GM12878 (cell line): Measurements from ENCODE around the gene EIF6. TPM values are rescaled to one million over a fixed set of nuclear protein-coding genes. Genes with fewer than 3 reads are reported as not detected.
A peak's percentile ranks its signal among the peaks of the same experiment; 100 is the strongest.

ENCODE experiments used
- ATAC-seq: fragments of 200-7000 bp; cut with Tn5 transposase; 3 replicates; pipeline ENCODE4 v1.9.1; 2020; ENCODE audit warnings: mild to moderate bottlenecking, moderate library complexity
- BruUV-seq: library from RNA; stranded (reverse); fragments of 400-500 nt; replicated peaks from 2 replicates; lab custom pipeline; 2021; lab: Mats Ljungman, UMichigan
- CTCF ChIA-PET: fragments of 300-600 bp; sonication (Branson Sonifier 250); formaldehyde crosslinking; extraction: SDS; loops from one replicate; lab custom pipeline; 2021; ENCODE audit warnings: inconsistent platforms; lab: Yijun Ruan, JAX
- POLR2A ChIA-PET: fragments of 350-600 bp; formaldehyde crosslinking; extraction: SDS; loops from one replicate; lab custom pipeline; 2021; ENCODE audit warnings: inconsistent platforms; lab: Charles Lee
- RAD21 ChIA-PET: fragments of 300-600 bp; sonication (Branson Sonifier 250); formaldehyde crosslinking; loops from one replicate; lab custom pipeline; 2023; ENCODE audit warnings: antibody characterized with exemption; ENCODE audit not compliant: unreplicated experiment; lab: Charles Lee
- SMC1A ChIA-PET: fragments of 300-600 bp; sonication (Branson Sonifier 250); formaldehyde crosslinking; loops from one replicate; lab custom pipeline; 2023; ENCODE audit not compliant: unreplicated experiment, uncharacterized antibody; lab: Charles Lee
- DNase-seq: peaks from one replicate; pipeline ENCODE4 v3.0.0-alpha.2; 2011; ENCODE audit warnings: low read depth, low spot score
- FAIRE-seq: peaks from 3 replicates; lab custom pipeline; 2011; peaks lifted over from hg19 to GRCh38; lab: Jason Lieb, UNC
- H2AFZ ChIP-seq: 2 replicates; pipeline ENCODE4 v1.6.0; 2011; ENCODE audit warnings: low read depth, low read length, control low read depth; ENCODE audit not compliant: control insufficient read depth
- H3K27ac ChIP-seq: 2 replicates; pipeline ENCODE4 v1.5.1; 2011; ENCODE audit warnings: control low read depth; ENCODE audit not compliant: control insufficient read depth, insufficient read depth
- H3K27me3 ChIP-seq, 2 experiments: replicated peaks in 1 of 2; 2 replicates each; pipeline versions ENCODE4 v1.6.0 to v1.6.1; 2011; ENCODE audit warnings: low read length in 1 of 2; ENCODE audit not compliant: control insufficient read depth in 2 of 2, insufficient read depth in 2 of 2
- H3K36me3 ChIP-seq, 2 experiments: 2 replicates each; pipeline ENCODE4 v1.5.1; 2011; ENCODE audit warnings: low read length in 1 of 2; ENCODE audit not compliant: control insufficient read depth in 2 of 2, insufficient read depth in 2 of 2
- H3K4me1 ChIP-seq: 2 replicates; pipeline ENCODE4 v1.6.1; 2011; ENCODE audit warnings: mild to moderate bottlenecking, low read length, moderate library complexity, mixed read lengths; ENCODE audit not compliant: control insufficient read depth, insufficient read depth
- H3K4me2 ChIP-seq: 2 replicates; pipeline ENCODE4 v1.6.0; 2011; ENCODE audit warnings: control low read depth; ENCODE audit not compliant: control insufficient read depth, insufficient read depth
- H3K4me3 ChIP-seq: fragments of 200-600 bp; sonication (generic); 2 replicates; pipeline ENCODE4 v1.5.1; 2016
- H3K79me2 ChIP-seq: 2 replicates; pipeline ENCODE4 v1.6.0; 2011; ENCODE audit warnings: low read length; ENCODE audit not compliant: control insufficient read depth, insufficient read depth
- H3K9ac ChIP-seq: 2 replicates; pipeline ENCODE4 v1.8.0; 2011; ENCODE audit warnings: low read length, control low read depth, mixed read lengths; ENCODE audit not compliant: control insufficient read depth, insufficient read depth
- H3K9me3 ChIP-seq: replicated peaks from 3 replicates; pipeline ENCODE4 v1.5.1; 2011; ENCODE audit warnings: mild to moderate bottlenecking, low read length; ENCODE audit not compliant: control insufficient read depth, insufficient read depth
- H4K20me1 ChIP-seq: 2 replicates; pipeline ENCODE4 v1.6.0; 2011; ENCODE audit not compliant: control insufficient read depth, insufficient read depth
- BACH1 ChIP-seq: fragments of 450-650 bp; IDR thresholded peaks from 2 replicates; pipeline ENCODE4 v1.6.1; 2017; ENCODE audit warnings: mild to moderate bottlenecking, borderline replicate concordance
- CTCF ChIP-seq, 3 experiments: IDR thresholded peaks in 2 of 3; conservative IDR thresholded peaks in 1 of 3; 2 replicates each; pipeline ENCODE4 v1.5.1; 2011; ENCODE audit warnings: low read depth in 3 of 3, low read length in 3 of 3, mild to moderate bottlenecking in 3 of 3, control low read depth in 2 of 3, moderate library complexity in 2 of 3, inconsistent platforms in 1 of 3, mixed read lengths in 1 of 3; ENCODE audit not compliant: control insufficient read depth in 2 of 3, insufficient read depth in 1 of 3; ENCODE audit errors: extremely low read depth in 1 of 3
- MYB ChIP-seq: fragments of 150-350 bp; IDR thresholded peaks from 2 replicates; pipeline ENCODE4 v1.6.1; 2014; ENCODE audit warnings: mild to moderate bottlenecking, low read depth, low read length, borderline replicate concordance
- POU2F2 ChIP-seq: IDR thresholded peaks from 3 replicates; pipeline ENCODE4 v1.6.1; 2011; ENCODE audit warnings: low read depth, mild to moderate bottlenecking, low read length, borderline replicate concordance
- RAD21 ChIP-seq: IDR thresholded peaks from 2 replicates; pipeline ENCODE4 v1.6.1; 2011; ENCODE audit warnings: mild to moderate bottlenecking, low read depth, low read length, moderate library complexity; ENCODE audit not compliant: insufficient read depth
- SMC3 ChIP-seq: IDR thresholded peaks from 2 replicates; pipeline ENCODE4 v1.6.1; 2011; ENCODE audit warnings: low read length, improper control_type of control experiment, borderline replicate concordance
- SUPT20H ChIP-seq: IDR thresholded peaks from 2 replicates; pipeline ENCODE4 v1.6.1; 2011; ENCODE audit warnings: low read depth, mild to moderate bottlenecking, low read length, moderate library complexity, borderline replicate concordance; ENCODE audit not compliant: control insufficient read depth
- WGBS: methylation state at CpG from one replicate; pipeline ENCODE4 v1.1.6; 2016; ENCODE audit warnings: low lambda C conversion rate; ENCODE audit not compliant: insufficient replicate concordance, insufficient coverage; ENCODE audit errors: missing lambda C conversion rate; 5-methylcytosine and 5-hydroxymethylcytosine counted together
- in situ Hi-C: fragments of 300-500 bp; cut with MboI; formaldehyde crosslinking; loops from 9 replicates; pipeline ENCODE4 v1.14.3; 2018; ENCODE audit warnings: mixed read lengths
- intact Hi-C: fragments of 100-400 bp; cut with micrococcal nuclease; formaldehyde crosslinking; loops from one replicate; pipeline ENCODE4 v1.14.2; 2022; ENCODE audit not compliant: unreplicated experiment
- polyA plus RNA-seq, 11 experiments: library from polyadenylated mRNA; depleted of rRNA in 4 of 11; unstranded in 6 of 11; stranded (reverse) in 5 of 11; fragments of >200 nt; fragmentation: Nextera tagmentation in 4 of 11; fragmentation: Illumina TruSeq in 1 of 11; extraction: Ambion mirVana in 4 of 11; extraction: Trizol in 1 of 11; gene quantifications; 1 replicate in 1 of 11; 2 replicates in 10 of 11; pipeline versions ENCODE4 v1.2.1 to v1.2.3, GENCODE V29; 2011 to 2016; ENCODE audit warnings: inconsistent platforms in 2 of 11, missing spikeins in 2 of 11, low read depth in 1 of 11
- total RNA-seq, 4 experiments: library from RNA; depleted of rRNA in 3 of 4; stranded (reverse); fragments of >200 nt in 3 of 4; fragmentation: Illumina TruSeq in 1 of 4; extraction: Trizol in 1 of 4; gene quantifications; 2 replicates each; pipeline versions ENCODE4 v1.2.1 to v1.2.3, GENCODE V29; 2013 to 2021
- TF ChIP-seq, protein P1 (sequence below): fragments of 450-650 bp; IDR thresholded peaks from 2 replicates; pipeline ENCODE4 v1.6.1; 2016; ENCODE audit warnings: mild to moderate bottlenecking

Gene EIF6
- total and polyA plus RNA-seq, 10 of the 15 experiments (the other 5 are each of a cell fraction or from before 2014, with no cell fraction given), result 127 to 607 (median 197) TPM

GRCh38 chr20:35269055-35269781 lies 15.4 kb downstream of the EIF6 start:
- WGBS, result 53% methylated on average over 14 of the region's 14 CpGs
- ChIA-PET RAD21 (interaction anchor here (0.6 to 2.0 kb wide), 3 partner anchors 124 to 563 kb away, joined by 3 to 14 read pairs (median 3); no protein-coding TSS in a partner anchor), SMC1A (interaction anchor here (0.9 to 1.4 kb wide), 5 partner anchors 123 to 174 kb away, joined by 4 to 8 read pairs (median 6); partner anchors contain the start of gene EDEM2), CTCF (interaction anchor here (0.6 to 9.6 kb wide), 15 partner anchors 8 to 1112 kb away, joined by 3 to 98 read pairs (median 3); partner anchors contain the start of genes EDEM2 and MMP24OS), POLR2A (interaction anchor here (0.6 kb wide), 1 partner anchor 1160 kb away, joined by 5 read pairs; no protein-coding TSS in a partner anchor)
- no peak overlapping the region for H2AFZ ChIP-seq
- H3K4me3 ChIP-seq, result no peak overlapping the region
- DNase-seq, result no peak
- H3K36me3 ChIP-seq, result no peaks in the 10 kb centered on the region
- no peaks in the 10 kb centered on the region for H4K20me1 ChIP-seq
- H3K9ac ChIP-seq, result no peak overlapping the region
- ATAC-seq, result peak; percentile 96
- H3K9me3 ChIP-seq, result no peaks in the 10 kb centered on the region
- H3K27ac ChIP-seq, result no peak overlapping the region
- H3K4me1 ChIP-seq, result no peaks in the 10 kb centered on the region
- FAIRE-seq, result peak; percentile 65
- in situ Hi-C loops, result loop anchor here (5.0 to 25.0 kb wide), 2 partner anchors 122 to 432 kb away; partner anchors contain the start of genes EDEM2 and NCOA6
- no peaks in the 10 kb centered on the region for H3K27me3 ChIP-seq
- TF ChIP-seq SMC3 (peak; percentile 54; the same call in 1 of the 2 replicates), SUPT20H (no peak), RAD21 (peak; percentile 76), CTCF (IDR thresholded peaks at IDR 0.05 in 2 of 3, conservative IDR thresholded peaks at IDR 0.05 in 1 of 3; ENCODE audit: control insufficient read depth in 2 of 3, extremely low read depth in 1 of 3, insufficient read depth in 1 of 3, low read depth in 3 of 3, low read length in 3 of 3) (peak; percentile 78 to 83 (median 82)), BACH1 (peak; percentile 51; the same call in 1 of the 2 replicates), POU2F2 (0 out of 3 replicates have a peak, but pooled peaks have one; percentile 39), MYB (no peak)
- TF ChIP-seq, protein P1, sequence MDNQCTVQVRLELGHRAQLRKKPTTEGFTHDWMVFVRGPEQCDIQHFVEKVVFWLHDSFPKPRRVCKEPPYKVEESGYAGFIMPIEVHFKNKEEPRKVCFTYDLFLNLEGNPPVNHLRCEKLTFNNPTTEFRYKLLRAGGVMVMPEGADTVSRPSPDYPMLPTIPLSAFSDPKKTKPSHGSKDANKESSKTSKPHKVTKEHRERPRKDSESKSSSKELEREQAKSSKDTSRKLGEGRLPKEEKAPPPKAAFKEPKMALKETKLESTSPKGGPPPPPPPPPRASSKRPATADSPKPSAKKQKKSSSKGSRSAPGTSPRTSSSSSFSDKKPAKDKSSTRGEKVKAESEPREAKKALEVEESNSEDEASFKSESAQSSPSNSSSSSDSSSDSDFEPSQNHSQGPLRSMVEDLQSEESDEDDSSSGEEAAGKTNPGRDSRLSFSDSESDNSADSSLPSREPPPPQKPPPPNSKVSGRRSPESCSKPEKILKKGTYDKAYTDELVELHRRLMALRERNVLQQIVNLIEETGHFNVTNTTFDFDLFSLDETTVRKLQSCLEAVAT, result no peak
- TF ChIP-seq, all 136 proteins: peak for 5
- H3K4me2 ChIP-seq, result no peak overlapping the region
- no TSS peak for BruUV-seq
- no peaks in the 10 kb centered on the region for H3K79me2 ChIP-seq
- intact Hi-C loops, result loop anchor here (1.0 to 5.0 kb wide), 3 partner anchors 124 to 435 kb away; no protein-coding TSS in a partner anchor
